ENCODE measurements around the gene GAMT.

Gene GAMT

GRCh38 chr19:1396768-1397679, 4.3 kb downstream of the GAMT start:
- H3K27me3 ChIP-seq (ENCODE audit: insufficient read depth, poor library complexity, severe bottlenecking) = no peaks in the 10 kb centered on the region

DNA sequence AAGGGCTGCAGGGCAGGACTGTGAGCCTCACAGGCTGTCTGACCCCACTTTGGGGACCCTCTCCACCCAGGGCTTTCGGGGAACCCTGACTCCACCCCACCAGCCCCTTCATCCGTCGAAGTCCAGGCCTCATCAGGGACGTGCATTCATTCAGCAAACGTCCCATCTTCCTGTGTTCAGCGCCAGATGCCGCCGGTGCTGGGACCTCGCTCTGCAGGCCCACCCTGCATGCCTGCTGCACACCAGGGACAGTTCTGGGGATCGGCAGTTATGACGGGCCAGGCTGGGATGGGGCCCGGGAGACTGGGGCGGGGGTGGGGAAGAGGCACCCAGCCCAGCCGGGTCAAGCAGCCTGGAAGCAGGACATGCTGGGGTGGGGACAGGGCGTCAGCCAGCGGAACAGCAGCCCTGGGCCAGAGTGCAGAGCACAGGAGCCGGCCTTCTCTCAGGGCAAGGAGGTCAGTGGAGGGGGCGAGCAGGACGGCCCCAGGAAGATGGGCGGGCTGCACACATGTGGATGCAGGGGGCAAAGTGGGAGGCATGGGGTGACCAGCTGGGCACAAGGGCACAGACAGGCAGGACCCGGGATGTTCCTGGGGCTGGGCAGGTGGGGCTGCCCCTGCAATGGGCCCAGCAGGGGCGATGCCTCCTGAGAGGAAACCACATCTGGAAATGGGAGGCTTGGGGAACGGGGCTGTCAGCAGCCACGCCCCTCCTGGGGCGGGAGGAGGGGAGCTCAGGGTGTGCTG, 5.1 kb downstream of the GAMT start:
- no peaks in the 10 kb centered on the region for H3K27me3 ChIP-seq (ENCODE audit: insufficient read depth, poor library complexity, severe bottlenecking)
- ATAC-seq (ENCODE audit: low read depth) (no peak), DNase-seq (ENCODE audit: low spot score) (no peak)
- H3K4me3 ChIP-seq (ENCODE audit: severe bottlenecking) = no peak overlapping the region
- no peaks in the 10 kb centered on the region for H3K9me3 ChIP-seq (ENCODE audit: severe bottlenecking)
- no peak for TF ChIP-seq CTCF (IDR thresholded peaks at IDR 0.05; ENCODE audit: poor library complexity, severe bottlenecking)
- H3K27ac ChIP-seq (ENCODE audit: poor library complexity, severe bottlenecking) = no peak overlapping the region
- H3K36me3 ChIP-seq (ENCODE audit: low read depth) = peaks cover 7% of the 10 kb centered on the region
- H3K4me1 ChIP-seq (ENCODE audit: insufficient read depth, poor library complexity, severe bottlenecking) = peaks cover 4% of the 10 kb centered on the region

More at GRCh38 chr19:1396768-1397679, 4.3 kb downstream of the GAMT start:
- Histone ChIP-seq H3K36me3 (ENCODE audit: low read depth) (peaks cover under 1% of the 10 kb centered on the region; the same call in 1 of the 2 replicates), H3K27ac (ENCODE audit: poor library complexity, severe bottlenecking) (no peak overlapping the region), H3K4me3 (ENCODE audit: severe bottlenecking) (no peak overlapping the region), H3K9me3 (ENCODE audit: severe bottlenecking) (no peaks in the 10 kb centered on the region), H3K4me1 (ENCODE audit: insufficient read depth, poor library complexity, severe bottlenecking) (peaks cover 4% of the 10 kb centered on the region)
- no peak for DNase-seq (ENCODE audit: low spot score)
- no peak for ATAC-seq (ENCODE audit: low read depth)
- TF ChIP-seq CTCF (IDR thresholded peaks at IDR 0.05; ENCODE audit: poor library complexity, severe bottlenecking) = no peak

- H3K27me3 ChIP-seq (ENCODE audit: insufficient read depth, poor library complexity, severe bottlenecking) = no peaks in the 10 kb centered on the region
- no peak for DNase-seq (ENCODE audit: low spot score)
- no peak overlapping the region for H3K27ac ChIP-seq (ENCODE audit: poor library complexity, severe bottlenecking)
- no peak overlapping the region for H3K4me3 ChIP-seq (ENCODE audit: severe bottlenecking)
- H3K36me3 ChIP-seq (ENCODE audit: low read depth) = peaks cover 7% of the 10 kb centered on the region
- ATAC-seq (ENCODE audit: low read depth) = no peak
- peaks cover 4% of the 10 kb centered on the region for H3K4me1 ChIP-seq (ENCODE audit: insufficient read depth, poor library complexity, severe bottlenecking)
- TF ChIP-seq CTCF (IDR thresholded peaks at IDR 0.05; ENCODE audit: poor library complexity, severe bottlenecking) = no peak
- H3K9me3 ChIP-seq (ENCODE audit: severe bottlenecking) = no peaks in the 10 kb centered on the region
These were observed 5.9 kb downstream of the GAMT start for GRCh38 chr19:1395194-1396018.

- peak; percentile 79 for ATAC-seq (ENCODE audit: low read depth)
- Histone ChIP-seq H3K27me3 (ENCODE audit: insufficient read depth, poor library complexity, severe bottlenecking) (no peaks in the 10 kb centered on the region), H3K4me1 (ENCODE audit: insufficient read depth, poor library complexity, severe bottlenecking) (peaks cover 4% of the 10 kb centered on the region), H3K4me3 (ENCODE audit: severe bottlenecking) (no peak overlapping the region), H3K36me3 (ENCODE audit: low read depth) (peaks cover 10% of the 10 kb centered on the region), H3K27ac (ENCODE audit: poor library complexity, severe bottlenecking) (no peak overlapping the region), H3K9me3 (ENCODE audit: severe bottlenecking) (no peaks in the 10 kb centered on the region)
- TF ChIP-seq CTCF (IDR thresholded peaks at IDR 0.05; ENCODE audit: poor library complexity, severe bottlenecking) = no peak
- no peak for DNase-seq (ENCODE audit: low spot score)
These were observed 6.8 kb downstream of the GAMT start for GRCh38 chr19:1394252-1395193.

Data from RWPE2 (cell line).